GM19468 (cell line): ENCODE data around the gene HTR1B.

Source experiments
- ATAC-seq: cut with Tn5 transposase; IDR thresholded peaks from one replicate; pipeline ENCODE4 v1.9.1; 2021; ENCODE audit warnings: mild to moderate bottlenecking, moderate library complexity, moderate number of reproducible peaks; ENCODE audit not compliant: unreplicated experiment; ENCODE audit errors: extremely low read depth

HTR1B gene

DNA sequence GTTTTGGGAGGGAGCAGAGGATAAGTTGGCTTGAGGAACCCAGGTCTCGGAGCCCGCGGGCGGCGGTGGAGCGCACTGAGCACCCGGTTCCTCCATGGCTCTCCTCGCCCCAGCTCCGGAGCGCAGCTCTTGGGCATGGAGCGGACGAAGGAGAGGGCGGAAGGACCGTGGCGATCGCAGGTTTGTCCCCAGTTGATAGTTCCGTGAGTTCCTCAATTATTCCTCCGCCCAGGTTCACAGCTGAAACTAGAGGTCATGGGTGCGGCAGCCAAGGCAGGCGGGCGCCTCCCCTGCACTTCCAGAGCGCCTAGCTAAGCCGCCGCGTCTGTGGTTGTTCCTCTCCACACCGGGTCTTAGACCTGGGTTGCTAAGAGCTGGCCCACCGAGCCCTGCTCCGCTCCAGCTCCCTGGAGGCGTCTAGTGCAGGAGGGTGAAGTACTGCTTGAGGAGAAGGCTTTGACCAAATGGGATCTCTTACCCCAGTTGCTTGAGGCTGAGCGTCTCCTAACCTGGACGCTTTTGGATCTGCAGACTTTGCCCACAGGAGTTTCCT lies at the start of gene HTR1B:
HTR1B (minus strand) TSS at position 184 of the 553 bp plus-strand sequence; CDS start at position 96, 88 bp downstream.
- no peak for ATAC-seq

- no peak for ATAC-seq
These were observed 49.3 kb upstream of the HTR1B start for GRCh38 chr6:77512554-77512953.

- no peak for ATAC-seq
These were observed 48.6 kb upstream of the HTR1B start for GRCh38 chr6:77511860-77512259.

DNA sequence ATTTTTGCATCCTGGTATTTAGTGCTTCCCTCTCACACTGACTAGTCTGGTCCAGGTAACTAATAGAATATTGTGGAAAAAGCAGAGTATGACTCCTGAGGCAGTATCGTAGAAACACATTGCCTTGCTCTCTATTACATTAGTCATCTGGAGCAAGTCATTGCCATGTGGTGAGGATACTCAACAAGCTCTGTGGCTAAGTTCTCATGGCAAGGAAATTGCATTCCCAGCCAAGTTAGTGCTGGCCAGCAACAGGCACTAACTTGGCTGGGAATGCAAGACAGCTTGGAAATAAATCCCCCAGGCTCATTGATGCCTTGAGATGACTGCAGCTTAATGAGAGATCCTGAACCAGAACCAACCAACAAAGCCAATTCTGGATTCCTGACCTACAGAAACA lies 39.7 kb upstream of the HTR1B start:
- ATAC-seq, result no peak

- no peak for ATAC-seq
These were observed 29.2 kb upstream of the HTR1B start for GRCh38 chr6:77492530-77492929.

- no peak for ATAC-seq
These were observed 24.6 kb upstream of the HTR1B start for GRCh38 chr6:77487808-77488425.

DNA sequence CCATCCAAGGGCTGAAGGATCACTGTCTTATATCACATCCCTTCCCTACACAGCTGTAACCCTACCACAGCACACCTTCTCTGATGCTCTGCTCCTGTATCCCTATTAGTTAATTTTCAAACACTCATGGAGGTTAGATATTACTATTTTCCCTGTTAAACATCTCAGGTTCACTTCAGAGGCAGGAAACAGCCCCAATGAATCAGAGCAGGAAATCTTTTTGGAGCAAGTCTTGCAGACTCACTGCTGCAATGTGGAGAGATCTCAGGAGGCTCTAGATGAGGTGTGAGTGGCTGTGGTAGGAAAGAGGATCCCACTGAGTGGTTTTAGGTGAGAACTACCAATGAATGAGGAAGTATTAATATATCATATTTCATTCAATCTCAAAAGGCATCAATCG lies 19.7 kb upstream of the HTR1B start:
- no peak for ATAC-seq

- ATAC-seq, result no peak
These were observed 11.7 kb upstream of the HTR1B start for GRCh38 chr6:77474973-77475372.

- no peak for ATAC-seq
These were observed 11.1 kb upstream of the HTR1B start for GRCh38 chr6:77474286-77474956.

- ATAC-seq, result no peak
These were observed 7.7 kb upstream of the HTR1B start for GRCh38 chr6:77470983-77471382.

- ATAC-seq, result no peak
These were observed 5.6 kb upstream of the HTR1B start for GRCh38 chr6:77468939-77469338.

DNA sequence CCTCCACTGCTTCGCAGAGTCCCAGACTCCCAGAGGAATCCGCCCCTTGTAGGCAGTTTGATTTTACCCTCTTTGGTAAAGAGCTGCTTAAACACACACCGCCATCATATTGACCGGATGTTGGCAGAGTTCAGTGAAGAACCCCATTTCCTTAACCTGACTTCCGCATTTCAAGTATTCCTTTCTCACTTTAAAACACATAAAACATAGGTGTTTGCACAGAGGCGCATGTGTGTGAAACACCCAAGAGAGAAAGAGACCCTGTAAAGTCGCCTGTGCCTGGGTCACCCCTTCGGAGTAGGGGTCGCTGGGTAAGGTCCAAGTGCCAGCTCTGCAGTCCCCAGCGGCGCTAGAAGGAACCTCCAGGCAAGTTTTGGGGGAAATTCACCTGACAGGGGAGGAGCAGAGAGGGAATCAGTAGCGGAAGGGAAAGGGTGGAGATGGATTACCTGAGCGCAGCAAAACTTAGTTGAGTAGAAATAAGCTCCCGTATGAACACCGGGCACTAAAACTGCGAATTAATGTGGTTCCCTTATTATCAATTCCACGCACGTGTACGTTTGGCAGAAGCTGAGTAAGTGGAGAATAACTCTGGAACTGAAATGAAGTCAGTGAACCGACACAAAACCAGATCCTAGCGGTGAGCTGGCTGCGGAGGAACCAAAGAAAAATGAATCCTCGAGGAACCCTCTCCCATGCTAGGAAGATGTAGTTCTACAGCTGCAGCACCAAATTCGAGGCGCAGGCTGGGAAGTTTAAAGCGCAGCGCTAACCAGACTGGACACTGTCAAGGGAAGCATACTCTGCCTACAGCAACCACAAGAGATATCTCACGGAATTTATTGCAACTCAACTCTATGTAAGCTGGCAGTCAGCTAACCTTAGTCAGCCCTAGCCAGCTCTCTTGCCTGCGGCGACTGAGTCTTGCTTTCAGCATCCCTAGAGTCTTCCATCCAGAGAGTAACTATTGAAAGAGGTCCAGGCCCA lies 3.5 kb upstream of the HTR1B start:
- peak; percentile 58 for ATAC-seq

DNA sequence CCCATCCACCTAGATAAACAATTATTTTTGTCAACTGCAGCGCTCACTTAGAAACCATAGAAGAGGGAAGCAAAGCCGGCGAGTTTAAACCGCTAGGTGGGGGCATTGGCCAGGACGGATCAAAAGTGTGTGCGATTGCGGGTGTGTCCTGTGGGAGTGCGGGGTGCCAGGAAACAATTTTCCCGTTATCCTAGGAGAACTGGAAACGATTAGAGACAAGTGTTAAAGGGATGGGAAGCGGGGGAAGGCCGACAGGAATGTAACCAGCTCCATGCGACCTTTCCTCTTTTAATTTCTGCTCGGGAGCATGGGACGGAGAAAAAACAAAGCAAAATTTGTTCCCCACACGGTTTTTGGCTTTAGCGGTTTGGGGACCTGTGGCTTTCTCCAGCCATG lies 2.8 kb upstream of the HTR1B start:
- ATAC-seq, result peak; percentile 62

- ATAC-seq, result no peak
These were observed 1.2 kb upstream of the HTR1B start for GRCh38 chr6:77464495-77464867.

DNA sequence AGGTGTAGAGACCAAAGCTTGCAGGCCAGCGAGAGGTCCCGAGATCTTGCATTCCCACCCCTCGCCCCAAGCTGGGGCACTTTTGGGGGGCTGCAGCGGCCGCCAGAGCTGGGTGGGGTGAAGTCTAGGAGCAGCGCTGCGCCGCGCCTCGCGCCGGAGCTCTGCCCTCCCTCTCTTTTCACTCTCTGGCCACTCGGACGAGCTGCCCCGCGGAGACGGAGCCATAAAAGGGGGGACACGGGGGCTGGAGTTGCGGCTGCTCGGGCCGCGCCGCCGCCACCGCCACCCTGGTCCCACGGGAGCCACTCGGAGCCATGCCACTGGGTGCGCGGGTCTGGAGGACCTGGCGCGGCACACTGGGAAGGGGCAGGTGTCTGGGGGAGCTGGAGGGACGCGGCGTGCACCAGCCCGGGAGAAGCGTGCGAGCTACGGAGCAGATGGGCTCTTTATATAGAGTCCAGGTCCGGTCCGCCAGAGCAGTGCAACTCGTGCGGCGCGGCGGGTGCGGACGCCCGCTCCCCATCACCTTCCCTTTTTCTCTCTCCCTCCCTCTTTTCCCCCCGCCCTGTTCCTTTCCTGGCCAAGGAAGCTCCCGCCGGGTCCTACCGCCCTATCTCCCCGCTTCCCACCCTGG lies 687 bp upstream of the HTR1B start:
- no peak for ATAC-seq

GRCh38 chr6:77462359-77463307 lies 658 bp downstream of the HTR1B start:
- no peak for ATAC-seq

- ATAC-seq, result no peak
These were observed 1.5 kb downstream of the HTR1B start for GRCh38 chr6:77461796-77462195.

DNA sequence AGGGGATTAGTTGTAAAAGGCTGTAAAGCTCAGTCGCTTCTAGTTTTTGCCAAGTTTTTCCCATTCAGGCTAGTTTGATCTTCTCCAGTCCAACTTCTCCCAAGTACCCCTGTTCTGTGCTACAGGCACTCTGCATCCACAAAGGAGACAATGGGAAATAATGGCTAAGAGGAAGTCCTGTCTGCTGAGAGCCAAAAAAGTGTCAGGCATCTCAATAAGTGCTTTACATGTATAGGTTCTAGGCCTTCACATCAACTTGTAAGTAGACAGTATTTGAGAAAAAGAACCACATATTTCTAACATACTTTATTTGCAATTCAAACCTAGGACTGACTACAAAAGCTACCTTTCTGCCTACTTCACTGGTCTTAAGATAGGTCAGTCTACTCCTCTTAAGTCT lies 4.9 kb downstream of the HTR1B start:
- ATAC-seq, result no peak

GRCh38 chr6:77457720-77458349 lies 5.5 kb downstream of the HTR1B start:
- ATAC-seq, result no peak
